Measurements from ENCODE around the gene AGMO. TPM values are rescaled to one million over a fixed set of nuclear protein-coding genes. Genes with fewer than 3 reads are reported as not detected.

Gene AGMO
- total and polyA plus RNA-seq, 3 donors from 2014 or later: 13.1 to 52.8 (median 46.6) TPM

- H3K27me3 ChIP-seq: no peaks in the 10 kb centered on the region
- no peaks in the 10 kb centered on the region for H3K4me1 ChIP-seq
- peak overlapping the region; percentile 42 to 66 for H3K27ac ChIP-seq
- TF ChIP-seq POLR2A (IDR thresholded peaks at IDR 0.05) (no peak), CTCF (IDR thresholded peaks at IDR 0.05) (no peak)
- no peak overlapping the region for H3K4me3 ChIP-seq
- intact Hi-C loops (cut with DNase I; ENCODE audit: low total_unique reads): no loop called here
- WGBS, 2 donors: 35 to 55% methylated on average over 3 of the region's 3 CpGs
- no peak for DNase-seq
- H3K36me3 ChIP-seq (ENCODE audit: low read depth, missing control alignments): no peaks in the 10 kb centered on the region
- no peaks in the 10 kb centered on the region for H3K9me3 ChIP-seq
Measured at GRCh38 chr7:15476531-15476918, 85.3 kb downstream of the AGMO start.

- Histone ChIP-seq H3K4me1 (no peaks in the 10 kb centered on the region), H3K27ac (peak overlapping the region; percentile 28 to 40), H3K27me3 (no peaks in the 10 kb centered on the region), H3K9me3 (no peaks in the 10 kb centered on the region), H3K36me3 (ENCODE audit: low read depth, missing control alignments) (no peaks in the 10 kb centered on the region), H3K4me3 (no peak overlapping the region)
- no peak for TF ChIP-seq POLR2A (IDR thresholded peaks at IDR 0.05)
- TF ChIP-seq CTCF (IDR thresholded peaks at IDR 0.05): no peak
- intact Hi-C loops (cut with DNase I; ENCODE audit: low total_unique reads): no loop called here
- no peak for DNase-seq
- WGBS, 2 donors: 51 to 52% methylated on average over 7 of the region's 7 CpGs
Measured at GRCh38 chr7:15475808-15476530, 85.8 kb downstream of the AGMO start.

GRCh38 chr7:15471669-15471950, 90.2 kb downstream of the AGMO start:
- no peaks in the 10 kb centered on the region for H3K36me3 ChIP-seq (ENCODE audit: low read depth, missing control alignments)
- TF ChIP-seq CTCF (IDR thresholded peaks at IDR 0.05): no peak
- TF ChIP-seq POLR2A (IDR thresholded peaks at IDR 0.05): no peak
- no peaks in the 10 kb centered on the region for H3K9me3 ChIP-seq
- intact Hi-C loops (cut with DNase I; ENCODE audit: low total_unique reads): no loop called here
- H3K4me3 ChIP-seq: no peak overlapping the region
- H3K27me3 ChIP-seq: no peaks in the 10 kb centered on the region
- DNase-seq: no peak
- H3K4me1 ChIP-seq: no peaks in the 10 kb centered on the region
- H3K27ac ChIP-seq: no peak overlapping the region

GRCh38 chr7:15470825-15471668, 90.8 kb downstream of the AGMO start:
- Histone ChIP-seq H3K27ac (no peak overlapping the region), H3K4me3 (no peak overlapping the region), H3K4me1 (no peaks in the 10 kb centered on the region), H3K36me3 (ENCODE audit: low read depth, missing control alignments) (no peaks in the 10 kb centered on the region), H3K27me3 (no peaks in the 10 kb centered on the region), H3K9me3 (no peaks in the 10 kb centered on the region)
- no peak for TF ChIP-seq CTCF (IDR thresholded peaks at IDR 0.05)
- no peak for TF ChIP-seq POLR2A (IDR thresholded peaks at IDR 0.05)
- intact Hi-C loops (cut with DNase I; ENCODE audit: low total_unique reads): no loop called here
- WGBS, 2 donors: 96% methylated on average over 1 of the region's 1 CpG
- DNase-seq: no peak

All from testis (tissue), 3 donors.